SJCRH30 (cell line): Measurements from ENCODE around the gene HVCN1. TPM values are rescaled to one million over a fixed set of nuclear protein-coding genes. Genes with fewer than 3 reads are reported as not detected.

ENCODE experiments used
- DNase-seq, 2 experiments: peaks; one replicate each; pipeline ENCODE4 v3.0.0-alpha.2; 2015 to 2020
- H3K27ac ChIP-seq: fragments of 250-450 bp; sonication (Bioruptor Pico); 2 replicates; pipeline ENCODE4 v1.5.1; 2020; ENCODE audit warnings: mild to moderate bottlenecking, moderate library complexity
- H3K27me3 ChIP-seq: fragments of 250-450 bp; sonication (Bioruptor Pico); 2 replicates; pipeline ENCODE4 v1.5.1; 2020; ENCODE audit warnings: mild to moderate bottlenecking, moderate library complexity
- H3K36me3 ChIP-seq: fragments of 250-450 bp; sonication (Bioruptor Pico); 2 replicates; pipeline ENCODE4 v1.5.1; 2020; ENCODE audit warnings: mild to moderate bottlenecking, moderate library complexity
- H3K4me1 ChIP-seq: fragments of 250-450 bp; sonication (Bioruptor Pico); 2 replicates; pipeline ENCODE4 v1.5.1; 2020; ENCODE audit warnings: mild to moderate bottlenecking, moderate library complexity
- H3K4me3 ChIP-seq: fragments of 250-450 bp; sonication (Bioruptor Pico); 2 replicates; pipeline ENCODE4 v1.5.1; 2020; ENCODE audit warnings: mild to moderate bottlenecking, moderate library complexity
- H3K9me3 ChIP-seq: fragments of 250-450 bp; sonication (Bioruptor Pico); replicated peaks from 2 replicates; pipeline ENCODE4 v1.5.1; 2020; ENCODE audit warnings: mild to moderate bottlenecking, moderate library complexity
- total RNA-seq: library from RNA; depleted of rRNA; stranded (reverse); fragments of >200 nt; shearing (Covaris generic); gene quantifications from 2 replicates; pipeline ENCODE4 v1.2.3, GENCODE V29; 2014

The HVCN1 gene
- total RNA-seq, 1 experiment from 2014 or later: 2.7 TPM

DNA sequence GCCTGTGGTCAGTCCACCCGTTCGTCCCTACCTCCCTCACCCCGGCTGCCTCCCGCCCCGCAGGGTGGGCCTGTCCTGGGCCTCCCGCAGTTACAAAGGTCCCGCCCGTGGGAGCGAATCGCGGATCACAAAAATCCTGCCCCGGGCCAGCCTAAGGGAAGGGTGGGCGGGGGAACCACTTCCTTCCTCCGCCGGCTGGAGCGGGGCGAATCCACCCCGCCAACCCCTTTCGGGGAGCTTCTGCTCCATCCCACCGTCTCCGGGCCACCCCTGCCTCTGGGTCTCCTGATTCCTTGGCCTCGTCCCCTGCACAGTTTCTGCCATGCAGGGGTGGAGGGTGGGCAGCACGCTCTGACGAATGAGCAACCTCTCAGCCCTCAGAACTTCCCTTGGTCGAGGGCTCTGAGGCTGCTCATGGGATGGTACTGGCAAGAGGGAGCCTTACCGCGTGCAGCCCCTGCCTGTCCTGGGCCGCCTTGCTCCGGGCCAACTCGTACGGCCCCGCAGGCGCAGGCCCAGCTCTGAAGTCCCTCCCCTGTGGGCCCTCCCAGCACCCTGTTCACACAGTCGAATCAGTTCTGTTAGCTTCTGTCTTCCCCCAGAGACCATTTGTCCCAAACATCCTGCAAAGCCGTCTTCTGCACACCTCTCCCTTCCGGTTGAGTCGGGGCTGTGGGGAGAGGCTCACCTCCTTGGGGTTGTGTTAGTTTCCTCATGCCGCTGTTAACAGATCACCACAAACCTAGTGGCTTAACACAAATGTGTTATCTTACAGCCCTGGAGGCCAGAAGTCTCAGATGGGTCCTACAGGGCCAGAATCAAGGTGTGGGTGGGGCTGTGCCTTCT lies 589 bp upstream of the HVCN1 start:
- peak overlapping the region; percentile 53 for H3K4me3 ChIP-seq
- H3K27ac ChIP-seq: peak overlapping the region; percentile 49
- peak; percentile 44 to 47 for DNase-seq
- H3K36me3 ChIP-seq: no peaks in the 10 kb centered on the region
- no peaks in the 10 kb centered on the region for H3K4me1 ChIP-seq
- no peaks in the 10 kb centered on the region for H3K9me3 ChIP-seq
- H3K27me3 ChIP-seq: no peaks in the 10 kb centered on the region

DNA sequence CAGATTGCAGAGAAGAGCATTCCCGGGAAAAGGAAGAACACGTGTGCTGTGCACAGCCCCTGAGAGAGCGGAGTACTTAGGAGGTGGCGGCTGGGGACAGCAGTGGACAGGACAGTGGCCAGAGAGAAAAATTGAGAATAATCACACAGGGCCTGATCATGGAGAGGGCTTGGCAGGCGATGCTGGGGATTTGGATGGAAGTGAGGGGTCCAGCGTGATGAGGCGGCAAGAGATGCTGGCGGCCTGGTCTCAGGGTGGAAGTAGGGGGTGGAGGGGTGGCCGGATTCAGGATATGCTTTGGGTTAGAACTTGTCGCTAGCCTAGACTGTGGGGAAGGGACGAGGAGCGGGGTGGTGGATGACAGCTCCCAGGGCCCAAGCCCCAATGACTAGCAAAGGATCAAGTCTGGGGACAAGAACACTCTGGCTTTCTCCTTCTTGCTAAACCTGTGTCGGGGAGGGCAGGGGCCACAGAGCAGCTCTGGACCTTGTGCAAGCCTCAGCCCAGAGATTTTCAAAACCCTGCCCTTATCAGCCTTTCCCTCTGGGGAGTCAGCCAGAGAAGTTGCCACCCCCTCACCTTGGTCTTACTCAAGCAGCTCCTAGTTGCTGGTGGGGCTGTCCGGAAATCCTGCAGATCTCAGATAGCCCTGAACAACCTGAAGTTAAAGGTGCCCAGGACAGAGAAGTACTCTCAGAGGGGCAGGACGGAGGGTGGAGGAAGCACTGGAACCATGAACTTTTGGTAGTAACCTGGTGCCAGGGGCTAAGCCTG lies 1.3 kb downstream of the HVCN1 start:
- H3K4me3 ChIP-seq: no peak overlapping the region
- H3K27ac ChIP-seq: no peak overlapping the region
- no peaks in the 10 kb centered on the region for H3K27me3 ChIP-seq
- no peak for DNase-seq
- H3K9me3 ChIP-seq: no peaks in the 10 kb centered on the region
- no peaks in the 10 kb centered on the region for H3K4me1 ChIP-seq
- no peaks in the 10 kb centered on the region for H3K36me3 ChIP-seq

DNA sequence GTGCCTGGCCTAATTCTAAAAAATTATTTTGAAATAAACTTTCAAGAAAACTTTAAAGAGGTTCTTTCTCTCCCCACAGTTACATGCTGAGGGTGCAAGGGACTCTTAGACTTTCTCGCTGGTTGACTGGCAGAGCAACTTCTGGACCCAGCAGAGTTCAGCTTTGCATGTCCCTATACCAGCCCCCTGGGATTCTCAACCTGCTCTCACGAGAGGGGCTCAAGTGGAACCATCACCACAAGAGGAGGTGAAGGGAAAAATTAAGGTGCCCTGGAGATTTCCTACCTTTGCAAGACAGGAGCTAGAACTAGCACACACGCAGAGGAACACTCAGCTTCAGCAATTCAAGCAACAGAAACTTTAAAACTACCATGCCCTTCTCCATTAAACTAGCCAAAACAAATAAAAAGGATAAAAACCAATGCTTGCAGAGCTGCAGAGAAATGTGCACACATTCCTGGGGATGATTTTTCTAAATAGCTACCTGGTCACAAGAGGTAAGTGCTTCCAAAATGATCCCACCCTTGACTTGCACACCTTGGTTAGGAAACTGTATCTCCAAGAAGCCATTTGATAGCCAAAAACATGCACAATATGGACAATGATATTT lies 2.5 kb downstream of the HVCN1 start:
- Histone ChIP-seq H3K27ac (no peak overlapping the region), H3K9me3 (no peaks in the 10 kb centered on the region), H3K27me3 (no peaks in the 10 kb centered on the region), H3K36me3 (no peaks in the 10 kb centered on the region), H3K4me1 (no peaks in the 10 kb centered on the region), H3K4me3 (no peak overlapping the region)
- DNase-seq: no peak

- DNase-seq: peak in 1 of 2 experiments; percentile 37
- Histone ChIP-seq H3K27ac (no peak overlapping the region), H3K9me3 (no peaks in the 10 kb centered on the region), H3K4me1 (no peaks in the 10 kb centered on the region), H3K27me3 (no peaks in the 10 kb centered on the region), H3K36me3 (no peaks in the 10 kb centered on the region), H3K4me3 (no peak overlapping the region)
Measured at GRCh38 chr12:110684312-110684836, 4.5 kb downstream of the HVCN1 start.

DNA sequence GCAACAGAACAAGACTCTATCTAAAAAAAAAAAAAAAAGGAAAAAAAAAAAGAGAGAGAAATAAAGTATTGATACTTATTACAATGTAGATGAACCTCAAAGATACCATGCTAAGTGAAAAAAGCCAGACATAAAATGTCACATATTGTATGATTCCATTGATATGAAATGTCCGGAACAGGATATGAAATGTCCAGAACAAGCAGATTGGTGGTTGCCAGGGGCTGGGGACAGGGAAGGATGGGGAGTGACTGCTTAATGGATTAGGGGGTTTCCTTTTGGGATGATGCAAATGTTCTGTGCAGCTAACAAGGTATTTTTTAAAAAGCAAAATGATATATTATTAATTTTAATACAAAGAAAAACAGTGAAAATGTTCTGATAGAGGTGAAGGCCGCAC lies 5.0 kb downstream of the HVCN1 start:
- Histone ChIP-seq H3K9me3 (no peaks in the 10 kb centered on the region), H3K36me3 (no peaks in the 10 kb centered on the region), H3K4me1 (no peaks in the 10 kb centered on the region), H3K4me3 (no peak overlapping the region), H3K27ac (no peak overlapping the region), H3K27me3 (no peaks in the 10 kb centered on the region)
- DNase-seq: no peak

DNA sequence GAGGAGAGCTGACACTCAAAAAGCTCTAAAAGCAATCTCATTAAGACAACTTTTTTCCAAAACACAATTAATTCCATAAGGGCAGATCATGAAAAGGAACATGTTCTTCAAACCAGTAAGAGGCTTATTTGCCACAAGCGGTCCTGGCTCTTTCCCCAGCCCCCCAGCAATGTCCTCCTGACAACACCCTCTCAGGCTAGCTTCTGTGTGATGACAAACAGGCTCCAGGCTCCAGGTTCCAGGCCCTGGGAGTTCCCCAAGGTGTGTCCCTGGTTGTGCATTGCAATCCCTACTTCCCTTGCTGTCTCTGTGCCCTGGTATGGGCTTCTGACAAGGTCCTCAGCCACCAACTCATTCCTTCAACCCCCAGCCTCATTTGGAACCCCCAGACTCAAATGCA lies 8.9 kb downstream of the HVCN1 start:
- DNase-seq: no peak
- peaks cover 10% of the 10 kb centered on the region for H3K4me1 ChIP-seq

DNA sequence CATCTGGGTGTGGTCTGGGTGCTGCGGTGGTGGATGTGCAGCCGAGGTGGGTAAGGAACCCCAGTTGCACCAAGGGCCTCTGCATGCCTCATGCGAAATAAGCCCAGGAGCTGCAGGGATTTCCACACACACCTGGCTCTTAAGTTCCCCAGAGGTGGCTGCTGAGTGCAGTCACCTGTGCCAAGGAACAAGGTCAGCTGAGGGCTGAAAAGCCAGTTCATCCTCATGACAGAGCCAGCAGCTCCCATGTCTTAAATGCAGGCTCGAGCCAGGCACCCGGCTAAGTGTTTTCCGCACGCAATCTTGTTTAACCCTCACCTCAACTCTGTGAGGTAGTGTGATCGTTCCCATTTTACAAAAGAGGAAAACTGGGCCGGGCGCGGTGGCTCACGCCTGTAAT lies 9.7 kb downstream of the HVCN1 start:
- H3K4me3 ChIP-seq: no peak overlapping the region
- DNase-seq: no peak
- H3K9me3 ChIP-seq: 0 out of 2 replicates have a peak, but pooled peaks cover 2% of the 10 kb centered on the region
- H3K27ac ChIP-seq: no peak overlapping the region
- H3K36me3 ChIP-seq: no peaks in the 10 kb centered on the region
- H3K27me3 ChIP-seq: no peaks in the 10 kb centered on the region
- H3K4me1 ChIP-seq: peaks cover 10% of the 10 kb centered on the region

More for the DNA sequence above, 8.9 kb downstream of the HVCN1 start:
- H3K36me3 ChIP-seq: no peaks in the 10 kb centered on the region
- H3K27ac ChIP-seq: no peak overlapping the region
- H3K9me3 ChIP-seq: no peaks in the 10 kb centered on the region
- no peaks in the 10 kb centered on the region for H3K27me3 ChIP-seq
- no peak overlapping the region for H3K4me3 ChIP-seq

DNA sequence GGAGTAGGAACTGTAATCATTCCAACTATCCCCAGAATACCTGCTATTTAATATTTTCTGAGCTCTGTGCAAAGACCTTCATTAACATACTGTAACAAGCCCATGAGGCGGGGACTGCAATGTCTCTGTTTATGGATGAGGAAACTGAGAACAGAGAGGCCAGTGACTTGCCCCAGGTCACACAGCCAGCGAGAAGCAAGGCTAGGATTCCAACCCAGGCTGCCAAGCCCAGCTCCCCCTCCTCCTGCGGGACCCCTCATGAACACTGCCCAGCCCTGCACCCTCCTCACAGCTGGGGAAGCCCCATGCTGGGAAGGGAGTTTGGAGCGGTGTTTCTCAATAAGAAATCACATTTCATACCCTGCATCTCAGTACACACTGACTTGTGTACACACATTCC lies 10.9 kb downstream of the HVCN1 start:
- Histone ChIP-seq H3K4me1 (peaks cover 10% of the 10 kb centered on the region), H3K36me3 (no peaks in the 10 kb centered on the region), H3K27me3 (no peaks in the 10 kb centered on the region), H3K27ac (no peak overlapping the region), H3K4me3 (no peak overlapping the region), H3K9me3 (0 out of 2 replicates have a peak, but pooled peaks cover 2% of the 10 kb centered on the region)
- DNase-seq: no peak

DNA sequence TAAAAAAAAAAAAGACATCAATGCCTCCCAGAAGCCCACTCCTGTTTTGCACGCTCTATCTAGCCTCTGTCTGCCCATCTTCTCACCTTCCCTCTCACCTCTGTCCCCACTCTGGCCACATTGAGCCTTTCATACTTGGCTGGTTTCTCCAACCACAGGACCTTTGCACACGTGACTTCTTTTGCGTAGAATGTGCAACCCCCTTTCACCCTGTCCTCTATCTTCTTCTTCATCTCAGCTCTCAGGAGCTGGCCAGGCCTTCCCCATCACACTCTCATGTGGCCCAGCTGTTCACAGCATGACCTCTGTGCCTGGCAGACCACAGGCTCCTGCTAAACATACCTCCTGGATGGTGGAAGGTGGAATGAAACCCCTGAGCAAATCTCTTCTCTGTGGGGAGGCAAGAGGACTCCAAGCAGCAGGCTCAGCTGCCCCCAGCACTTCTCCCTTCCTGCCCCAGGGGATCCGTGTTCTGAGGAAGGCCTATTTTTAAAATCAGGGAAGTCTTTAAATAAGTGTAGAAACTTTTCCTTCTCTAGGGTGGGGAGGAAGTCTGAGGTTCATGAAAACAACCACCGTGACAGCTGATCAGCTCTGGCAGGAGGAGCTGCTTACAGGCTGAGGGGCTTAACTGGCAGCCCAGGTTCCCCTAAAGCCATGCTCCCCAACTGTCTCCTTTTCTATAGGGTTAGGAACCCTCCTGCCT lies 11.6 kb downstream of the HVCN1 start:
- Histone ChIP-seq H3K27ac (no peak overlapping the region), H3K27me3 (no peaks in the 10 kb centered on the region)
- peak; percentile 71 to 78 for DNase-seq

GRCh38 chr12:110676171-110676570 lies 12.7 kb downstream of the HVCN1 start:
- Histone ChIP-seq H3K4me1 (peaks cover 10% of the 10 kb centered on the region), H3K27me3 (no peaks in the 10 kb centered on the region), H3K9me3 (0 out of 2 replicates have a peak, but pooled peaks cover 2% of the 10 kb centered on the region), H3K4me3 (no peak overlapping the region), H3K36me3 (no peaks in the 10 kb centered on the region), H3K27ac (no peak overlapping the region)
- DNase-seq: no peak

More for the DNA sequence above, 11.6 kb downstream of the HVCN1 start:
- Histone ChIP-seq H3K4me3 (no peak overlapping the region), H3K4me1 (peaks cover 10% of the 10 kb centered on the region), H3K36me3 (no peaks in the 10 kb centered on the region), H3K9me3 (0 out of 2 replicates have a peak, but pooled peaks cover 2% of the 10 kb centered on the region)

DNA sequence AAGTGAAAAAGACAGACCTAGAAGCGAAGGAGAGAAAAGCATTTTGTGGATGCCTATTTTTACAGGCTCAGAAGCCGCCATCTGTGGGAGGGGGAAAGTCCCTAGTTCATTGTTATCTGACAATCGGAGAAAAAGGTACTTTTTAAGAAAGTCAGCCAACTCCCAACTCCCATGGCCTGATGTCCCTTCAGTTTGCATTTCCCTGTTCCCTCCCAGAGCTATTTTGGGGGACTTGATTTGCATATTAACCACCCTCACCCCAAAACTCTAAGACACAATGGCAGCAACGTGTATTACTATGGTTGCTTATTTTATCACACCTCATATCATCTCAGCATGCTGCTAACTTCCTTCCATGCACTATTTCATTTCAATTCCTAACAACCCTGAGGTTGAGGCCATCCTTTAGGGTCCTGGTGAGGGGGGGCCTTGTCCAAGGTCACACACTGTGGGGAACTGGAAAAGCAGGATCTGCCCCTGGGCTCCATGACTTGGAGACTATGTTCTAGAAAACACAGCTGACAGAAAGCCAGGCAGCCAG lies 18.7 kb downstream of the HVCN1 start:
- H3K9me3 ChIP-seq: 0 out of 2 replicates have a peak, but pooled peaks cover 2% of the 10 kb centered on the region
- H3K4me1 ChIP-seq: no peaks in the 10 kb centered on the region
- no peak overlapping the region for H3K27ac ChIP-seq
- no peak overlapping the region for H3K4me3 ChIP-seq
- no peak for DNase-seq
- H3K36me3 ChIP-seq: no peaks in the 10 kb centered on the region
- H3K27me3 ChIP-seq: no peaks in the 10 kb centered on the region

DNA sequence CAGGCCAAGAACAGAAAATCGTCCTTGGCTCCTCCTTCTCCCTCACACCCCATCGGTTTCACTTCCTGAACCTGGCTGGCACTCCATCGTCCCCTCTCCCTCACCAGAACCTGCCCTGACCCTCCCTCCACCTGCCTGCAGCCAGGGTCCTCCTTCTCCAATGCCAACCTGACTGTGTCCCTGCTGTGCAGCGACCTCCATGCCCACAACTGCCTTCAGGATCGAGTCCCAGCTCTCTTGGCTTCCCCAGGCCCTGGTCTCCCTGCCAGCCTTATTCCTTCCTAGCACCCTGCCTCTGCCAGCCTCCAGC lies 19.8 kb downstream of the HVCN1 start:
- Histone ChIP-seq H3K27ac (no peak overlapping the region), H3K27me3 (no peaks in the 10 kb centered on the region), H3K9me3 (peaks cover 3% of the 10 kb centered on the region), H3K4me1 (no peaks in the 10 kb centered on the region), H3K4me3 (no peak overlapping the region), H3K36me3 (no peaks in the 10 kb centered on the region)
- DNase-seq: no peak

GRCh38 chr12:110668480-110669192 lies 20.3 kb downstream of the HVCN1 start:
- H3K27ac ChIP-seq: no peak overlapping the region
- DNase-seq: no peak
- H3K4me3 ChIP-seq: no peak overlapping the region
- no peaks in the 10 kb centered on the region for H3K4me1 ChIP-seq
- peaks cover 3% of the 10 kb centered on the region for H3K9me3 ChIP-seq
- H3K27me3 ChIP-seq: no peaks in the 10 kb centered on the region
- no peaks in the 10 kb centered on the region for H3K36me3 ChIP-seq

GRCh38 chr12:110667671-110668070 lies 21.2 kb downstream of the HVCN1 start:
- no peaks in the 10 kb centered on the region for H3K27me3 ChIP-seq
- no peak for DNase-seq
- no peaks in the 10 kb centered on the region for H3K36me3 ChIP-seq
- H3K27ac ChIP-seq: no peak overlapping the region
- peaks cover 3% of the 10 kb centered on the region for H3K9me3 ChIP-seq
- H3K4me3 ChIP-seq: no peak overlapping the region
- no peaks in the 10 kb centered on the region for H3K4me1 ChIP-seq
